Gastroesophageal sphincter (tissue), 3 donors: ENCODE data around the gene EVA1A.

Source experiments
- EP300 ChIP-seq: sonication (generic); formaldehyde crosslinking; IDR thresholded peaks from one replicate; pipeline ENCODE4 v1.6.1; 2017; ENCODE audit warnings: antibody characterized with exemption, mild to moderate bottlenecking
- POLR2A ChIP-seq, 2 donors: fragments of 450-650 bp; IDR thresholded peaks; one replicate each; pipeline ENCODE4 v1.6.1; 2017; ENCODE audit warnings: antibody characterized with exemption in 2 of 2, mild to moderate bottlenecking in 2 of 2, moderate library complexity in 1 of 2
- POLR2AphosphoS5 ChIP-seq: sonication (generic); formaldehyde crosslinking; IDR thresholded peaks from one replicate; pipeline ENCODE4 v1.6.1; 2017; ENCODE audit warnings: antibody characterized with exemption
- TF ChIP-seq, protein P1 (sequence below), 4 experiments: fragments of 200-600 bp in 2 of 4; fragments of 450-650 bp in 2 of 4; sonication (generic) in 1 of 4; IDR thresholded peaks; one replicate each; pipeline ENCODE4 v1.5.1; 2017 to 2019; ENCODE audit warnings: antibody characterized with exemption in 4 of 4, mild to moderate bottlenecking in 2 of 4, moderate library complexity in 2 of 4

DNA sequence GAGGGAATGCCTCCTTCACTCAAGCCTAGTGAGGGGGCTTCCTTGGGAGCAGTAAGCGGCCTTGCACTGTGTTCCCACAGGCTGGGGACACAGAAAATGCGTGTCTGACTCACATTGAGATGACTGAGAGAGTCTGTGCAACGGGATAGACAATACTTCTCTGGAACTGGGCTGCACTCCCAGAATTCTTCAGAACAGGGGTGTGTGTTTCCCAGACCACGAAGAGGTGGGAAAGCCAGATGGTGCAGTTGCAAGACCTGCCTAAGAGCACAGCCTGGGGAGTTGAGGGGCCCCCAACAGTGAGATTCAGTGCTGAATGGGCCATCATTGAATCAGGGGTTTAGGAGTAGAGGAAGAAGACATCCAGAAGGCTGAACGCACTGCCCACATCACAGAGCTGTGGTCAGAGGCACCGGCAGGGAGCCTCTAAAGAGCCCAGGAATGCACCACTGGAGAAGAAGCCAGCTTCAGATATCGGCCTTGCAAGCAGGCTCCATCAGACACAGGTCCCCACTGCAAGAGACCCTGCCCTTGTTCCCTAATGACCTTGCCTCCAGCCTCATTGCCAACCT, 49.3 kb upstream of the EVA1A start:
- no peak for TF ChIP-seq POLR2A (IDR thresholded peaks at IDR 0.05)
- TF ChIP-seq, protein P1, sequence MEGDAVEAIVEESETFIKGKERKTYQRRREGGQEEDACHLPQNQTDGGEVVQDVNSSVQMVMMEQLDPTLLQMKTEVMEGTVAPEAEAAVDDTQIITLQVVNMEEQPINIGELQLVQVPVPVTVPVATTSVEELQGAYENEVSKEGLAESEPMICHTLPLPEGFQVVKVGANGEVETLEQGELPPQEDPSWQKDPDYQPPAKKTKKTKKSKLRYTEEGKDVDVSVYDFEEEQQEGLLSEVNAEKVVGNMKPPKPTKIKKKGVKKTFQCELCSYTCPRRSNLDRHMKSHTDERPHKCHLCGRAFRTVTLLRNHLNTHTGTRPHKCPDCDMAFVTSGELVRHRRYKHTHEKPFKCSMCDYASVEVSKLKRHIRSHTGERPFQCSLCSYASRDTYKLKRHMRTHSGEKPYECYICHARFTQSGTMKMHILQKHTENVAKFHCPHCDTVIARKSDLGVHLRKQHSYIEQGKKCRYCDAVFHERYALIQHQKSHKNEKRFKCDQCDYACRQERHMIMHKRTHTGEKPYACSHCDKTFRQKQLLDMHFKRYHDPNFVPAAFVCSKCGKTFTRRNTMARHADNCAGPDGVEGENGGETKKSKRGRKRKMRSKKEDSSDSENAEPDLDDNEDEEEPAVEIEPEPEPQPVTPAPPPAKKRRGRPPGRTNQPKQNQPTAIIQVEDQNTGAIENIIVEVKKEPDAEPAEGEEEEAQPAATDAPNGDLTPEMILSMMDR (IDR thresholded peaks at IDR 0.05), result no peak
- TF ChIP-seq EP300, result no peak
- no peak for TF ChIP-seq POLR2AphosphoS5
